GM12891 (cell line): Measurements from ENCODE around the gene ST8SIA2.

Experiments used
- POLR2A ChIP-seq: IDR thresholded peaks from 2 replicates; pipeline ENCODE4 v1.6.1; 2011; ENCODE audit warnings: low read depth, low read length, control low read depth
- POLR2AphosphoS5 ChIP-seq: IDR thresholded peaks from 2 replicates; pipeline ENCODE4 v1.6.1; 2011; ENCODE audit warnings: low read depth, low read length, control low read depth
- POU2F2 ChIP-seq: IDR thresholded peaks from 2 replicates; pipeline ENCODE4 v1.6.1; 2011; ENCODE audit warnings: low read depth, mild to moderate bottlenecking, control low read depth, low read length, moderate library complexity
- SPI1 ChIP-seq: IDR thresholded peaks from 2 replicates; pipeline ENCODE4 v1.6.1; 2011; ENCODE audit warnings: low read depth, low read length, control low read depth
- TAF1 ChIP-seq: IDR thresholded peaks from 2 replicates; pipeline ENCODE4 v1.6.1; 2011; ENCODE audit warnings: low read depth, low read length, control low read depth

DNA sequence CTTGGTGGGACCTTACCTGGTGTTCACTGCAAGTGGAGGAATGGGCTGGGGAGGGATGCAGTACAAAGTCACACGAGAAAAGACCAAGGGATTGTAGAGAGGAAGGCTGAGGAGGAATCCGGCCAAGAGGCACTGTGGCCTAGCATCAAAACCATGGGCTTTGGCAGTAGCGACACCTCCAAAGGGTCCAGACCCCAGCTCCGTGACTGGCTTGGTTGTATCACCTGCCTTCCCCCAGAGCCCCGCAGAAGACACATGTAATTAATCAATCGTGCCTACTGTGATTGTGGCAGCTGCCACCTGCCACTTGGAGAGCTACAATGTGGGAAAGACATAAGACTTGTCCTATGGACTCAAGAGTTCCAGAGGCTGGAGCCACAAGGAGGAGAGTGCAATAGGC, 54.7 kb downstream of the ST8SIA2 start:
- TF ChIP-seq SPI1 (no peak), TAF1 (no peak), POLR2A (no peak), POLR2AphosphoS5 (no peak), POU2F2 (no peak)
